Hematopoietic multipotent progenitor cell (in vitro differentiated cells): ENCODE results near the gene KCNMA1. TPM values are rescaled to one million over a fixed set of nuclear protein-coding genes. Genes with fewer than 3 reads are reported as not detected.

ENCODE experiments used
- DNase-seq, 3 donors: peaks; one replicate each; pipeline ENCODE4 v3.0.0-alpha.2; 2011 to 2015; ENCODE audit warnings: low read depth in 2 of 3, low spot score in 2 of 3
- total RNA-seq: library from RNA; depleted of rRNA; stranded (reverse); fragments of >200 nt; gene quantifications from one replicate; pipeline ENCODE4 v1.2.3, GENCODE V29; 2012

KCNMA1 gene
- total RNA-seq, 1 donor, result 0.27 TPM

- no peak for DNase-seq
Measured at GRCh38 chr10:77024461-77024860, 613.1 kb downstream of the KCNMA1 start.

GRCh38 chr10:77023396-77023795, 614.2 kb downstream of the KCNMA1 start:
- DNase-seq, result no peak

- DNase-seq, result no peak
Measured at GRCh38 chr10:77022671-77023070, 614.9 kb downstream of the KCNMA1 start.

- no peak for DNase-seq
Measured at GRCh38 chr10:77021966-77022490, 615.6 kb downstream of the KCNMA1 start.

- DNase-seq, result no peak
Measured at GRCh38 chr10:77020426-77021040, 617.1 kb downstream of the KCNMA1 start.

GRCh38 chr10:77016855-77017254, 620.8 kb downstream of the KCNMA1 start:
- DNase-seq, result no peak

GRCh38 chr10:77016278-77016815, 621.3 kb downstream of the KCNMA1 start:
- no peak for DNase-seq

GRCh38 chr10:77015360-77015759, 622.2 kb downstream of the KCNMA1 start:
- no peak for DNase-seq

- no peak for DNase-seq
Measured at GRCh38 chr10:77012812-77013500, 624.7 kb downstream of the KCNMA1 start.

GRCh38 chr10:77011874-77012811, 625.5 kb downstream of the KCNMA1 start:
- DNase-seq, result no peak

GRCh38 chr10:77010430-77010829, 627.2 kb downstream of the KCNMA1 start:
- no peak for DNase-seq

- DNase-seq, result no peak
Measured at GRCh38 chr10:77007834-77008233, 629.8 kb downstream of the KCNMA1 start.

- no peak for DNase-seq
Measured at GRCh38 chr10:77006836-77007511, 630.6 kb downstream of the KCNMA1 start.

GRCh38 chr10:77005871-77006270, 631.7 kb downstream of the KCNMA1 start:
- no peak for DNase-seq

- DNase-seq, result peak in 1 of 3 donors; percentile 38
Measured at GRCh38 chr10:77004917-77005564, 632.6 kb downstream of the KCNMA1 start.

GRCh38 chr10:77002872-77003271, 634.7 kb downstream of the KCNMA1 start:
- DNase-seq, result no peak

GRCh38 chr10:77001206-77001605, 636.4 kb downstream of the KCNMA1 start:
- no peak for DNase-seq

- no peak for DNase-seq
Measured at GRCh38 chr10:76998451-76998850, 639.2 kb downstream of the KCNMA1 start.

GRCh38 chr10:76997631-76998030, 640.0 kb downstream of the KCNMA1 start:
- no peak for DNase-seq

- no peak for DNase-seq
Measured at GRCh38 chr10:76995023-76995422, 642.6 kb downstream of the KCNMA1 start.
